DMS53 (cell line): ENCODE results near the gene FCRL6.
A peak's percentile ranks its signal among the peaks of the same experiment; 100 is the strongest.

Source experiments
- DNase-seq: peaks from one replicate; lab custom pipeline; 2025; lab: John Stamatoyannopoulos, UW

The FCRL6 gene

GRCh38 chr1:159799446-159799985, 2.6 kb upstream of the FCRL6 start:
- no peak for DNase-seq

- no peak for DNase-seq
These were observed 1.8 kb upstream of the FCRL6 start for GRCh38 chr1:159800177-159800930.

GRCh38 chr1:159803956-159804689, 2.0 kb downstream of the FCRL6 start:
- DNase-seq = no peak

GRCh38 chr1:159804924-159805323, 2.8 kb downstream of the FCRL6 start:
- DNase-seq = no peak

GRCh38 chr1:159815926-159816325, 13.8 kb downstream of the FCRL6 start:
- DNase-seq = no peak

- peak; percentile 99 for DNase-seq
These were observed 15.3 kb downstream of the FCRL6 start for GRCh38 chr1:159817276-159818041.

- no peak for DNase-seq
These were observed 19.2 kb downstream of the FCRL6 start for GRCh38 chr1:159821171-159821867.

GRCh38 chr1:159823406-159823805, 21.2 kb downstream of the FCRL6 start:
- no peak for DNase-seq

- DNase-seq = no peak
These were observed 23.4 kb downstream of the FCRL6 start for GRCh38 chr1:159825564-159825963.

GRCh38 chr1:159826441-159827101, 24.4 kb downstream of the FCRL6 start, which contains the start of gene SLAMF8:
Gene SLAMF8, plus strand, starts transcription at chr1:159826873. Its CDS starts 26 bp downstream, at chr1:159826899.
- no peak for DNase-seq

GRCh38 chr1:159827102-159827490, 24.9 kb downstream of the FCRL6 start:
- no peak for DNase-seq

- DNase-seq = no peak
These were observed 25.4 kb downstream of the FCRL6 start for GRCh38 chr1:159827549-159827948.

GRCh38 chr1:159828176-159828575, 26.0 kb downstream of the FCRL6 start:
- no peak for DNase-seq

- no peak for DNase-seq
These were observed 26.6 kb downstream of the FCRL6 start for GRCh38 chr1:159828581-159829272.

GRCh38 chr1:159829273-159829634, 27.1 kb downstream of the FCRL6 start:
- peak; percentile 70 for DNase-seq

GRCh38 chr1:159829822-159830465, 27.8 kb downstream of the FCRL6 start:
- DNase-seq = no peak

- no peak for DNase-seq
These were observed 28.6 kb downstream of the FCRL6 start for GRCh38 chr1:159830722-159831121.

- no peak for DNase-seq
These were observed 29.4 kb downstream of the FCRL6 start for GRCh38 chr1:159831412-159832141.

GRCh38 chr1:159832309-159832708, 30.1 kb downstream of the FCRL6 start:
- DNase-seq = no peak
